Esophagus squamous epithelium (tissue), 5 donors: ENCODE results near the gene IER5L. TPM values are rescaled to one million over a fixed set of nuclear protein-coding genes. Genes with fewer than 3 reads are reported as not detected.

ENCODE experiments used
- DNase-seq: peaks from one replicate; lab custom pipeline; 2025; lab: John Stamatoyannopoulos, UW
- H3K27ac ChIP-seq, 4 donors: fragments of 200-600 bp; sonication (generic); one replicate each; pipeline ENCODE4 v1.5.1; 2016 to 2019; ENCODE audit warnings: mild to moderate bottlenecking in 1 of 4
- H3K27me3 ChIP-seq, 4 donors: fragments of 200-600 bp; sonication (generic); 1 replicate in 3 of 4; 2 replicates in 1 of 4; pipeline versions ENCODE4 v1.5.1 to v1.6.0; 2017 to 2021; ENCODE audit warnings: antibody characterized with exemption in 1 of 4
- H3K36me3 ChIP-seq, 3 donors: fragments of 200-600 bp; sonication (generic); one replicate each; pipeline ENCODE4 v1.5.1; 2016 to 2019
- H3K4me1 ChIP-seq, 3 donors: fragments of 200-600 bp; sonication (generic); one replicate each; pipeline ENCODE4 v1.5.1; 2017 to 2019
- H3K4me3 ChIP-seq, 4 donors: fragments of 200-600 bp; sonication (generic); 1 replicate in 3 of 4; 2 replicates in 1 of 4; pipeline ENCODE4 v1.5.1; 2016 to 2019; ENCODE audit warnings: mild to moderate bottlenecking in 2 of 4, moderate library complexity in 1 of 4
- H3K9me3 ChIP-seq, 3 donors: fragments of 200-600 bp; sonication (generic); one replicate each; pipeline ENCODE4 v1.5.1; 2016 to 2019
- POLR2A ChIP-seq, 4 donors: fragments of 450-650 bp; IDR thresholded peaks; one replicate each; pipeline ENCODE4 v1.6.1; 2017; ENCODE audit warnings: antibody characterized with exemption in 4 of 4, mild to moderate bottlenecking in 4 of 4, moderate library complexity in 3 of 4
- WGBS, 2 donors: methylation state at CpG; one replicate each; pipeline ENCODE4 v1.1.5; 2018; 5-methylcytosine and 5-hydroxymethylcytosine counted together
- intact Hi-C: fragments of 100-400 bp; cut with DNase I; formaldehyde crosslinking; loops from one replicate; pipeline ENCODE4 v1.15.0; 2022
- total RNA-seq, 4 donors: library from RNA; depleted of rRNA; stranded (reverse); fragments of >200 nt; gene quantifications; one replicate each; pipeline ENCODE4 v1.1.0, GENCODE V29; 2016
- TF ChIP-seq, protein P1 (sequence below), 6 experiments: fragments of 450-650 bp in 4 of 6; fragments of 200-600 bp in 2 of 6; sonication (generic) in 2 of 6; IDR thresholded peaks; one replicate each; pipeline ENCODE4 v1.5.1; 2016 to 2019; ENCODE audit warnings: antibody characterized with exemption in 6 of 6, mild to moderate bottlenecking in 4 of 6, moderate library complexity in 4 of 6
- donor health status: DM: yes; HTN: yes; CAD: no.

The IER5L gene
- total RNA-seq, 4 donors from 2014 or later, result 6.1 to 8.7 (median 7.2) TPM

DNA sequence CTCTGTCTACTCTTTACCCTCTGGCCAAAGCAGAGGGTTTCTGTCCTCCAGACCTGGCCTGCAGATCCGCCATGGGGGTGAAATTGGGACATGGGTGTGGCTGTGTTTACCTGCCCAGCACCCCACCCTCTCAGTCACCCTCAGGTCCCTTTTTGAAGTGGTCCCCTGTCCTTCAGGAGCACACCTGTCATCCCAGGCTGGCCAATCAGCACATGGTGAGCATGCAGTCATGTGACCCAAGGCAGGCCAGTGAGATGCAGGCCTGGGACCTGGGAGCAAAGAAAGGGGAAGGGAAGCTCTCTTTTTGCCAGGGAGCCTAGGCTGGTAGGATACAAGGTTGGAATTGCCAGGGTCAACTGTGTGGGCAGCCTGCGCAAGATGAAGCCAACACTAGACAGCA lies 28.3 kb upstream of the IER5L start:
- intact Hi-C loops, result no loop called here
- Histone ChIP-seq H3K9me3 (no peaks in the 10 kb centered on the region), H3K27ac (no peak overlapping the region), H3K4me1 (peaks cover 4 to 18% (median 5%) of the 10 kb centered on the region in 3 donors), H3K36me3 (no peaks in the 10 kb centered on the region), H3K27me3 (no peaks in the 10 kb centered on the region), H3K4me3 (no peak overlapping the region)
- WGBS, 2 donors, result 50 to 100% methylated on average over 1 to 2 of the region's 2 CpGs
- no peak for DNase-seq
- TF ChIP-seq, protein P1, sequence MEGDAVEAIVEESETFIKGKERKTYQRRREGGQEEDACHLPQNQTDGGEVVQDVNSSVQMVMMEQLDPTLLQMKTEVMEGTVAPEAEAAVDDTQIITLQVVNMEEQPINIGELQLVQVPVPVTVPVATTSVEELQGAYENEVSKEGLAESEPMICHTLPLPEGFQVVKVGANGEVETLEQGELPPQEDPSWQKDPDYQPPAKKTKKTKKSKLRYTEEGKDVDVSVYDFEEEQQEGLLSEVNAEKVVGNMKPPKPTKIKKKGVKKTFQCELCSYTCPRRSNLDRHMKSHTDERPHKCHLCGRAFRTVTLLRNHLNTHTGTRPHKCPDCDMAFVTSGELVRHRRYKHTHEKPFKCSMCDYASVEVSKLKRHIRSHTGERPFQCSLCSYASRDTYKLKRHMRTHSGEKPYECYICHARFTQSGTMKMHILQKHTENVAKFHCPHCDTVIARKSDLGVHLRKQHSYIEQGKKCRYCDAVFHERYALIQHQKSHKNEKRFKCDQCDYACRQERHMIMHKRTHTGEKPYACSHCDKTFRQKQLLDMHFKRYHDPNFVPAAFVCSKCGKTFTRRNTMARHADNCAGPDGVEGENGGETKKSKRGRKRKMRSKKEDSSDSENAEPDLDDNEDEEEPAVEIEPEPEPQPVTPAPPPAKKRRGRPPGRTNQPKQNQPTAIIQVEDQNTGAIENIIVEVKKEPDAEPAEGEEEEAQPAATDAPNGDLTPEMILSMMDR (IDR thresholded peaks at IDR 0.05), result no peak
- TF ChIP-seq POLR2A (IDR thresholded peaks at IDR 0.05), result no peak

- intact Hi-C loops, result no loop called here
- no peak overlapping the region for H3K27ac ChIP-seq
- TF ChIP-seq, protein P1 (IDR thresholded peaks at IDR 0.05), result no peak
- TF ChIP-seq POLR2A (IDR thresholded peaks at IDR 0.05), result no peak
- no peaks in the 10 kb centered on the region for H3K9me3 ChIP-seq
- no peaks in the 10 kb centered on the region for H3K36me3 ChIP-seq
- peaks cover 4 to 18% (median 5%) of the 10 kb centered on the region in 3 donors for H3K4me1 ChIP-seq
- WGBS, 2 donors, result 83 to 91% methylated on average over 6 to 7 of the region's 7 CpGs
- no peaks in the 10 kb centered on the region for H3K27me3 ChIP-seq
- no peak overlapping the region for H3K4me3 ChIP-seq
- DNase-seq, result no peak
These were observed 26.8 kb upstream of the IER5L start for GRCh38 chr9:129204840-129205239.

DNA sequence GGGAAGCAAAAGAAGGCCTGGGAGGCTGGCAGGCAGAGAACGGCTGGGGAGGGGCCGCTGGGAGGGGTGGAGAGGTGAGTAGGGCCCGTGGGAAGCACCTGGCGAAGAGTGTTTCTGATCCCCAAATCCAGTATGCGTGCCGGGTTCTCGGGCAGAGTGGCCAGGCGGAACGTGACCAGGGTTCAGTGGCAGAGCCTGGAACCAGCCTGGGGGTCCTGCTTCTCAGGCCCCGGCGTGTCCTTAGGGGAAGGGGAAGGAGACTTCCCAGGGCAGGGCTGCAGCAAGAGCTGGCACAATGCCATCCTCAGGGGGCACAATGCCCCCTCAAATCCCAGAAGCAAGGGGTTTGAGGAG lies 25.5 kb upstream of the IER5L start:
- Histone ChIP-seq H3K4me3 (peak overlapping the region; percentile 53 to 92 (median 62)), H3K27ac (peak overlapping the region; percentile 88 to 97 (median 92)), H3K36me3 (no peaks in the 10 kb centered on the region), H3K4me1 (peaks cover 4 to 26% (median 11%) of the 10 kb centered on the region in 3 donors), H3K27me3 (no peaks in the 10 kb centered on the region), H3K9me3 (no peaks in the 10 kb centered on the region)
- TF ChIP-seq POLR2A (IDR thresholded peaks at IDR 0.05), result no peak
- TF ChIP-seq, protein P1 (IDR thresholded peaks at IDR 0.05), result no peak
- 44 to 52% methylated on average over 4 to 11 of the region's 11 CpGs for WGBS, 2 donors
- intact Hi-C loops, result no loop called here
- no peak for DNase-seq

DNA sequence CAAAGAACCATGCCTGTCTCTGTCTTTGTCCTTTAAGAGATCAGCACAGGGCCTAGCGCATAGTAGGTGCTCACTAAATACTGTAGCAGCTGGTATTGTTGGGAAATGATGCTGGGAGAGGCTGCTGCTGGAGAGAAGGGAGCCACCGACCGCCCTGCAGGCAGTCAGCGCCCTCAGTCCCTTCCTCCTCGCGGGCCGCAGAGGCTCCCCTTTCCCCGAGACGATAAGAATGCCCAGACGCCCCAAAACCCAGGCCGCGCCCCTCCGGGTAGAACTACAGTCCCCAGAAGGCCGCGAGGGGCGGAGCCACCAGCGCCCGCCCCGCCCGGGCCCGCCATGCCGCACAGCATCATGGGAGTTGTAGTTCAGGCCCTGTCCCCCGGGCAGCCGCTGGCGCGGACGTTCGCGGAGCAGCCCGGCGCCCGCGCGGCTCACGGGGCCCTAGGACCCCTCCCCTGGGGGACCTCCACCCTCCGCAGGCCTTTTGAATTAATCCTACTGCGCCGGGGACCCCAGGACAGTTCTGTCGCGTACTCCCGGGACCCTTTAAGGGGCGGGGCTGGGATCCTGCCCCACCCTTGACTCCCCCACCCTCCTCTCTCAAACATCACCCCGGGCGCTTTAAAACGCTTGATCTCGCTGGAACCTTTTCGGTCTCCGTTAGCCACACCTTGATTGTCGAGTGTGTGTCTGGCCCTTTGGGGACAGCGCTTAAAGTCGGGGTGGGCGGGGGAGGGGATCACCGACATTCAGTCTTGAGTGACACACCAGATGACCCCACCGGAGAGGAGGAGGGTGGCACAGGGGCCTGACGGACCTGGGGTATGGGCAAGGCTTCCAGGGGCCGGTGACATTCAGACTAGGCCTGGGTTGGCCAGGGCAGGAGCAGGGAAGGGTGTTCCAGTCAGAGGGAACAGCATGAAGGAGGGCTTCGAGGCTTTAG lies 24.8 kb upstream of the IER5L start:
- 4 to 15% methylated on average over 8 to 9 of the region's 57 CpGs for WGBS, 2 donors
- intact Hi-C loops, result no loop called here
- peak in 1 of 4 donors; percentile 58 for TF ChIP-seq POLR2A (IDR thresholded peaks at IDR 0.05)
- TF ChIP-seq, protein P1 (IDR thresholded peaks at IDR 0.05), result peak in 2 of 6 experiments; percentile 4 to 6
- Histone ChIP-seq H3K4me1 (peaks cover 5 to 29% (median 17%) of the 10 kb centered on the region in 3 donors), H3K4me3 (peak overlapping the region; percentile 53 to 92 (median 62)), H3K27me3 (no peaks in the 10 kb centered on the region), H3K27ac (peak overlapping the region; percentile 88 to 97 (median 92)), H3K9me3 (no peaks in the 10 kb centered on the region), H3K36me3 (no peaks in the 10 kb centered on the region)
- DNase-seq, result peak; percentile 45

- Histone ChIP-seq H3K4me3 (no peak overlapping the region), H3K27me3 (no peaks in the 10 kb centered on the region), H3K27ac (no peak overlapping the region), H3K9me3 (no peaks in the 10 kb centered on the region), H3K36me3 (no peaks in the 10 kb centered on the region), H3K4me1 (peaks cover 9 to 34% (median 21%) of the 10 kb centered on the region in 3 donors)
- TF ChIP-seq, protein P1 (IDR thresholded peaks at IDR 0.05), result no peak
- no peak for TF ChIP-seq POLR2A (IDR thresholded peaks at IDR 0.05)
- intact Hi-C loops, result no loop called here
- 47 to 59% methylated on average over 5 to 7 of the region's 9 CpGs for WGBS, 2 donors
- no peak for DNase-seq
These were observed 23.8 kb upstream of the IER5L start for GRCh38 chr9:129201866-129202265.
